ENCODE results near the gene ZNF276.

ZNF276 gene

GRCh38 chr16:89717688-89718505 lies 3.4 kb upstream of the ZNF276 start:
- no peak for TF ChIP-seq CTCF (IDR thresholded peaks at IDR 0.05)

- TF ChIP-seq CTCF (IDR thresholded peaks at IDR 0.05) = no peak
Measured at GRCh38 chr16:89720551-89720812, 855 bp upstream of the ZNF276 start.

GRCh38 chr16:89721546-89722391 lies 432 bp downstream of the ZNF276 start:
- TF ChIP-seq CTCF (IDR thresholded peaks at IDR 0.05) = no peak

- no peak for TF ChIP-seq CTCF (IDR thresholded peaks at IDR 0.05)
Measured at GRCh38 chr16:89722392-89723278, 1.3 kb downstream of the ZNF276 start.

GRCh38 chr16:89723279-89724250 lies 2.2 kb downstream of the ZNF276 start:
- TF ChIP-seq CTCF (IDR thresholded peaks at IDR 0.05) = no peak

- TF ChIP-seq CTCF (IDR thresholded peaks at IDR 0.05) = no peak
Measured at GRCh38 chr16:89727406-89728120, 6.2 kb downstream of the ZNF276 start.

All from LNCAP (cell line).